Femur (tissue), 1 donor: ENCODE results near the gene PSMD2.
"Not testable (repeated sequence)": the region's sequence is repeated elsewhere in the genome, so short reads cannot be mapped to it uniquely, and the experiment has no call there.

Source experiments
- DNase-seq: peaks from one replicate; pipeline ENCODE4 v3.0.0-alpha.2; 2017

PSMD2 gene

DNA sequence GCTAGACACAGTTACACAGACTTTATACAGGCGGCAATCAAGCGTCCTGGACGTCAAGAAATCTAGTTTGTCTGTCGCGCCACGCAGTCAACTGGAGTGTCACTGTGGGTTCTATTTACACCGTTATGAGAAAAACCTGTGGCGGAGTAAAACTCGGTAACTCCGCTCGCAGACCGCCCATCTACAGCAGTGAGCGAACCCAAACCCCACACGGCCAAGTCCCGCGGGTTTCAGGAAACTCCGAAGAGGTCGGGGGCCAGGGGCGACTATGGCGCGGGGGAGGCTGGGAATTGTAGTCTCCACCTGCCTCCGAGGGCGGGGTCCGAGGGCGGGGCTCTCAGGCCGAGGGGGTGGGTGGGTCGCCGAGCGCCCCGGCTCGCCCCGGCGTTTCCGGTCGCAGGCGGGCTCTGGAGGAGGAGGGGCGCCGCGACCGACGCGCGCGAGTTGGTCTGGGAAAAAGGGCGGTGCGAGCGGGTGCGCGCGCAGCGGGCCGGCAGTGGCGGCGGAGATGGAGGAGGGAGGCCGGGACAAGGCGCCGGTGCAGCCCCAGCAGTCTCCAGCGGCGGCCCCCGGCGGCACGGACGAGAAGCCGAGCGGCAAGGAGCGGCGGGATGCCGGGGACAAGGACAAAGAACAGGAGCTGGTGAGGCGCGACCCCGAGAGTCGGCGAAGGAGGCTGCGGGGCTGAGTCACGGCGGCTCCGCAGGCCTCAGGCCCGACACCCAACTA is at the start of gene PSMD2:
Gene PSMD2, plus strand, starts transcription at position 483 of the 729 bp plus-strand sequence. Its CDS starts 26 bp downstream, at position 509.
- DNase-seq = peak; percentile 99

- DNase-seq = peak; percentile 97
Observed at GRCh38 chr3:184249412-184250166, 49.5 kb upstream of the PSMD2 start, which contains the start of gene EEF1AKMT4. Gene EEF1AKMT4, plus strand, starts transcription at chr3:184249672. Its CDS starts 23 bp downstream, at chr3:184249695.

DNA sequence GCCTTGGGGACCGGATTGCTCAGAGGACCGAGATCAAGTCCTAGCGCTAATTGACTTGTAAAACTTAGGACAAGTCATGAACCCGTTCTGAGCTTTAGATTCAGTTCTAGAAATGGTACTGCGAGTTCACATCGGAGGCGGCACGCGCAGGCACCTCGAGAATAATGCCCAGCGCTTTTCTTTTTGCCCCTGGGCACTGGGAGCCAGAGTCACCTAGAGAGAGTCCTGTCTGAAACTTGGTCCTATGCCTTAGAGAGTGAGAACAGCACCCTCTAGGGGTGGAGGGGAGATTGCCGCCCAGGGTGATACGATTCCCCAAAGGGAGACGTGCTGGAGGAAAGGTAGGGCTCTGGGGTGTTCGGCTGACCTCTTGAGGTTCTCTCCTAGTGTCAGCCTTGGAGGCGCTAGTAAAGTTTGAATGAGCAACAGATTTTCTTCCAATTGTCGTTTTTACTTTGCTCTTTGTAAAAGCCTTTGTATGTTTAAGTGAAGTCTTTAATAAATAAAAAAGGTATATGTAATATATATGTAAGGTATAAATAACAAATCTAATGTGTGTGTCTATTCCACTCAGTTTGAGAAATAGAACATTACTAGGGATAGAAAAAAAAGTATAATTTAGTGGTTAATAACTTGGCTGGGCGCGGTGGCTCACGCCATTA is 48.7 kb upstream of the PSMD2 start:
- peak; percentile 74 for DNase-seq

DNA sequence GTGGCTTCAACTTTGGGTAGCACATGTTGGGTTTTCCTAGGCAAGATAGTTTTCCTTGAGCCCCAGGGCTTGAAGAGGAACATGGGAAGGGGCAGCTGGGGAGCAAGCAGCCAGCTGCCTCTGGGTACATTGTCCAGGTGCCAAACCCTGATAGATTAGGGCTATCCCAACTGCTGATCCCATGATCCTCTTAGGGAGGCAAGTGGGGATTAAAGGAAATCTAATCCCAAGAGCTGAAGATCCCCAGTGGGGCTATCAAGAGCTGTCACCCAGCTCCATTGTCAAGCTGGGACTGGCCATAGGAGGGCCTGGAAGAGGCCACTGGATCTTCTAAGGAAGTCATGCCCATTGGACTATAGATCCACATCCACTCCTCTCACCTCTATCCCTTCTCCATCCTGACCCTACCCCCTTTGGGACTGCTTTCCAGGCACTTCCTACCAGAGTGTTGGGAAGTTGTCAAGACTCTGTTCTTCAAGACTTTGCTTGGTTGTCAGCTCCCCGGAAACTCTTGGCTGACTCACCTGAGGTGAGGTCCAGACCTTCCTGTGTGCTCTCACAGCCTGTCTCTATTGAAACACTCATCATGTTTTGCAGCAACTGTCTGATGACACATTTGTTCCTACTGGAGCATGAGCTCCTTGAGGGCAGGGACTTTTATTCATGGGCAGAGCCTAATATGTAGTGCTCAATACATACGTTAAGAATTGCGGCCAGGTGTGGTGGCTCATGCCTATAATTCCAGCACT is 43.6 kb upstream of the PSMD2 start:
- no peak for DNase-seq

DNA sequence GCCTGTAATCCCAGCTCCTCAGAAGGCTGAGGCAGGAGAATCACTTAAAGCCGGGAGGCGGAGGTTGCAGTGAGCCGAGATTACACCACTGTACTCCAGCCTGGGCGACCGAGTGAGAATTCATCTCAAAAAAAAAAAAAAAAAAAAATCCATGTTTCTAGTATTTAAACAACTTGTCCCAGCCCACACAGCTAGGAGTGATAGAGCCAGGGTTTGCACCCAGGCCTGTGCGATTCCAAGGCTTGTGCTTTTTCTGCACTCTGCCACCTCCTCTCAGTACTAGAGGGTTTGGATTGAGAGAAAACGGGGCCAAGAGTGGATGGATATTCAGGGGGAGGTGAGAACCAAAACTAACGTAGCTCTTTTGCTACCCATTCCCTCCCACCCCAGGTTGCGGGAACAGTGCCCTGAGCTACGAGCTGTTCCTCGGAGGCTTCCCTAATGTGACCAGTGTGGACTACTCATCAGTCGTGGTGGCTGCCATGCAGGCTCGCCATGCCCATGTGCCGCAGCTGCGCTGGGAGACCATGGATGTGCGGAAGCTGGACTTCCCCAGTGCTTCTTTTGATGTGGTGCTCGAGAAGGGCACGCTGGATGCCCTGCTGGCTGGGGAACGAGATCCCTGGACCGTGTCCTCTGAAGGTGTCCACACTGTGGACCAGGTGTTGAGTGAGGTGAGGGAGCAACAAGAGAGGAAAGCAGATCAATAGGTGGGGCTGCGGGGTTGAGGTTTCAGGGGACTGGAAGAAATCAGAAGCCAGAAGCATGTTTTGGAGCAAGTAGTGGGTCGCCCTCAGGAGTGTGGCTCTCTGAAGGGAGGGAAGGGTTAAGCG is 41.7 kb upstream of the PSMD2 start:
- DNase-seq = no peak

GRCh38 chr3:184258926-184259325 is 40.1 kb upstream of the PSMD2 start:
- DNase-seq = no peak

DNA sequence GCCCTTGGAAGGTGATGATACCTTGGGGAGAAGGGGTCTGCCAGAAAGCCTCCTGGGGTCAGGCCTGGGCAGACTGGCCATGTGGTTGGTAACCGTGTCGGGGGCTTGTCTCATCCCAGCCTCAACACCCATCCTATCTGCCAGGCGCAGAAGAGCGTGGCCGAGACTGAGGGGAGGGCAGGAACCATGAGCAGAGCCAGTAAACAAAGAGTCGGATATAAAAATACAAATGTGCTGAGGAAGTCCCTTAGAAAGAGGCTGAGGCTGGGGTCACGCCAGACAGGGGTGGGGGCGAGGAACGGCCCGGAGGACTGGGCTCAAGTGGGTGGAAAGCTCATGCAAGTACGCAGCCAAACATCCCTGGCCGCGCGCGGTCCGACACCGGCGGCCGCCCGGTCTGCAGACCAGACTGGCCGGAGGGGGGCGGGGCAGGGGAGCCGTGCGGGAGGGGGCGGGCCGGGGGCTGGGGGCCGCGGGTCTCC is 39.6 kb upstream of the PSMD2 start:
- no peak for DNase-seq

GRCh38 chr3:184259878-184260723 is 38.9 kb upstream of the PSMD2 start:
- DNase-seq = peak; percentile 51

GRCh38 chr3:184260724-184261269 is 38.2 kb upstream of the PSMD2 start:
- no peak for DNase-seq

GRCh38 chr3:184261270-184261853 is 37.7 kb upstream of the PSMD2 start, which contains the start of gene CAMK2N2:
Gene CAMK2N2, minus strand, starts transcription at chr3:184261553. Its CDS starts 268 bp downstream, at chr3:184261285.
- no peak for DNase-seq

DNA sequence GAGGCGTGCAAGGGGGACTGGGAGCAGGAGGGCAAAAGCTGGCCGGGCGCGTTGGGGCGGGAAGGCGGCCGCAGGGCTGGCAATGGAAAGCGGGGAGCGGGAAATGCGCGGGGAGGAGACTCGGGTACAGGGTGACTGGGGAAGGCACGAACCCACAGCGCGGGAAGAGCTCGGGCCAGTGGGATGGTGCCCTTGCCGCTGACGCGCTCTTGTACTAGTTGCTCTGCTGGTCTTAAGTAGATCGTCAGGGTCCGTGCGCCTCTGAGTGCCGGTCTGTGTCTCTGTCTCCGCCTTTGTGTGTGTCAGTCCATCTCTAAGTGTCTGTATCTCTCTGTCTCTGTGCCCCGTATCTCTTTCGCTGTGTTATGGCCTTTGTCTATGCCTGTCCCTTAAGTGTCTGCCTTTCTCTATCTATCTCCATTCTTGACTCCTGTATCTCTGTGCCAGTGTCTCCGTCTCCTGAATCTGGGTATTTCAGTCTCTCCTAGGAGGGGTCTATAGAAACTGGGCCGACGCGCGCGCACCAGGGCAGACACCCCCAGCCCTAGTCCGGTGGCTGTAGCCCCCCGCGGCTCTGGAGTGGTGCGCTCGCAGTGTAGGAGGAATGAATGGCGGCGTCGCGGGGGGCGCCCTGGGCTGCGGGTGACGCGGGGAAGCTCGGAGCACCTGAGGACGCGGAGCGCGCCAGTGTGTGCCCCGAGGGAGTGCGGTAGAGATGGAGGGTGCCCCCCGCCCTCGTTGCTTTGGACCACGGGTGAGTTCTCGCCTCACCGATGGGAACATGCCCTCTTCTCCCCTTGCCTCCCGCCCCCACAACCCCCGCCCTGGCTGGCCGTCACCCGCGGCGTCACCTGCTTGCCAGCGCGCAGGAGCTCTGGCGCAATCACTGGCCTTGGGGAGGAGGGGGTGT is 36.9 kb upstream of the PSMD2 start:
- no peak for DNase-seq

DNA sequence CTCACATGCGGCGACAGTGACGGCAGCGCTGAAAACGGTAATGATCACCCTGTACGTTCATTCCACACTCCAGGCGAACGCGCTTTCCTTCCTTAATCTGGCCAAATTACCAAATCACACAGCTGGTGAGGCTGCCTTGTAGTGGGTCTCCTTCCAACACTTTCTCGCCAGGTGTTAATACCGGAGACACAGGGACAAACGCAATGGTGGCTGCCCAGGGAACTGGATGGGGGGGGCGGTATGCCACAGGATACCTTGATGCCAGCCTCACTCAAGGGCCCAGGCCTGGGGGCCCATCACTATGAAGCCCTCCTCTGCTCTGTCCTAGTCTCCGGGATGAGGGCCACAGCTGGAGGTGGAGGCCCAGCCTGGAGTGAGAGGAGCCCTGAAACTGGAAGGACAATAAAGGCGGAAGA is 36.3 kb upstream of the PSMD2 start:
- DNase-seq = no peak

- not testable (repeated sequence) for DNase-seq
Observed at GRCh38 chr3:184267249-184267648, 31.8 kb upstream of the PSMD2 start.

DNA sequence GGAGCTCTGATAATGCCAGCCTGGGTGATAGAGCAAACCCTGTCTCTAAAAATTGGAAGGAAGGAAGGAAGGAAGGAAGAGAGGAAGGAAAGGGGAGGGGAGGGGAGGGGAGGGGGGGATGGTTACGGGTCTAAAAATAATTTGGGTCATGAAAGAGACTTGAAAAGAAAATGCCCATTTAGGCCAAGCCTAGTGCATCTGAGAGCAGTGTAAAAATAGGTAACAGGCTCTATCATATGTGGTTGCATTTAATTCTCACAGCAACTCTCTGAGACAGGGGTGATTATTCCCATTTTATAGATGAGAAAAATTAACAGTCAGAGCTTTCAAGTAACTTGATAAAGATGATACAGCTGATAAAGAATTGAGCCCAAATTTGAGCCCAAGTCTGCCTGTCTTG is 26.8 kb upstream of the PSMD2 start:
- DNase-seq = no peak

DNA sequence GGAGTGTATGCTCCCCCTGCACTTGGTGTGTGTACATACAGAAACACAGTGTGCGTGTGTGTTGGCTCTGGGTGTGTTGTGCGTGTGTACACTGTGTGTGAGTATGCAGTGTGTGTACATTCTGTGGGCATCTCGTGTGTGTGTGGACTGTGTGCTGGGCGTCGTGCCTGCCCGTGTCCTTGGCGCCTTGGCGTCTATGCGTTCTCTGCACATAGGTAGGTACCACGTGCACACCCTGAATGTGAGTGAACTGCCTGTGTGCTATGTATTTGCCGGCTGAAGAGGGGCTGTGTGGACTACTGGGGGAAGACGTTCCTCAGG is 23.7 kb upstream of the PSMD2 start:
- no peak for DNase-seq

DNA sequence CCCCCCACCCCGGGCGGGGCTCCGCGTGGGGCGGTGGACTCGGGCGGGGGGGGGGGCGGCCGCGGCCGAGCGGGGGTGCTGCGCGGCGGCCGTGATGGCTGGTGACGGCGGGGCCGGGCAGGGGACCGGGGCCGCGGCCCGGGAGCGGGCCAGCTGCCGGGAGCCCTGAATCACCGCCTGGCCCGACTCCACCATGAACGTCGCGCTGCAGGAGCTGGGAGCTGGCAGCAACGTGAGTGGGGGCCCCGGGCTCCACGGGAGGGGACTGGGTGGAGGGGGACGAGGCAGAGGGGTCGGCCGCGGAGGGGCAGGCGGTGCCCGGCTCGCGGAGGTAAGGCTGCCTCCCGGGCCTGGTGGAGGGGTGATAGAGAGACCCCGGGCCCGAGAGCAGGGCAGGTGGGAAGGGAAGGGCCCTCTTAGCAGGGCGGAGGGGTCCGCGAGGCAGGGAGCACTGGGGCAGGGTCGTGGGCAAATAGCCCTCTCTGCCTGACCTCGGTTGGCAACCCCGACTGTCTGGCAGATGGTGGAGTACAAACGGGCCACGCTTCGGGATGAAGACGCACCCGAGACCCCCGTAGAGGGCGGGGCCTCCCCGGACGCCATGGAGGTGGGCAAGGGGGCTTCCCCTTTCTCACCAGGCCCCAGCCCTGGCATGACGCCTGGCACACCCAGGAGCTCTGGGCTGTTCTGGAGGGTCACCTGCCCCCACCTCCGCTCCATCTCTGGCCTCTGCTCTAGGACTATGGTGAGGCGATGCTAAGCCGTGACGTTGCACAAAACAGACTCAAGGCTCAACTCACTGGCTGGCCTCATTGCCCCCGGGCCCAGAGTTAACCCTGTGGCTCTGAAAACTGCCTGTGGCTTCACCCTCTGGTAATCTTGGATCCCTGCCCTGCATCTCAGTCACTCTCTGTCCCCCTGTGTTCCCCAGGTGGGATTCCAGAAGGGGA is 22.8 kb upstream of the PSMD2 start, which contains the start of gene ECE2:
Gene ECE2, plus strand, starts transcription at position 62 of the 950 bp plus-strand sequence. Its CDS starts 132 bp downstream, at position 194.
- DNase-seq = no peak

GRCh38 chr3:184277366-184277765 is 21.7 kb upstream of the PSMD2 start:
- DNase-seq = no peak

DNA sequence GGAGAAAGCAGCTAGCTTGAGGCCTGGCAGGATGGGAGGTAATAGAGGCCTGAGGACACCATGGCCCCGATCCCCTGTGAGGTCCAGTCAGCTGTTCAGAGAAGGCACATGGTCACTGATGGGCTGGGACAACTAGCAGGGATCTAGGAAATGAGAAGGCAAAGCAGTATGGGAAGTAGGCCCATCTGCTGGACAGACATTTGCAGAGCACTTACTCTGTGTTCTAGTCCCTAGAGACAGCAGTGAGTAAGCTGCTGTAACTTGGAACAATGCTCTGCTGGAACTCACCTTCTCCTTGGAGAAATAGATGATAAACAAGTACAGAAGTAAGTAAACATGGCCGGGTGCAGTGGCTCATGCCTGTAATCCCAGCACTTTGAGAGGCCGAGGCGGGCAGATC is 16.1 kb upstream of the PSMD2 start:
- DNase-seq = no peak
